Cardiac muscle cell (in vitro differentiated cells and primary cell): ENCODE measurements around the gene ITGB1BP1. TPM values are rescaled to one million over a fixed set of nuclear protein-coding genes. Genes with fewer than 3 reads are reported as not detected.
A peak's percentile ranks its signal among the peaks of the same experiment; 100 is the strongest.

ENCODE experiments used
- DNase-seq, 2 donors: peaks; one replicate each; pipeline versions ENCODE4 v3.0.0 to v3.0.0-alpha.2; 2010 to 2017; ENCODE audit warnings: low read depth in 1 of 2, low spot score in 1 of 2
- H3K27ac ChIP-seq: fragments of 200-600 bp; sonication (generic); 2 replicates; pipeline ENCODE4 v1.5.1; 2016
- H3K27me3 ChIP-seq: fragments of 200-600 bp; sonication (generic); 2 replicates; pipeline ENCODE4 v1.6.0; 2016; ENCODE audit warnings: control low read depth
- H3K36me3 ChIP-seq: fragments of 200-600 bp; sonication (generic); 2 replicates; pipeline ENCODE4 v1.5.1; 2016; ENCODE audit warnings: control low read depth
- H3K4me1 ChIP-seq: fragments of 200-600 bp; sonication (generic); 2 replicates; pipeline ENCODE4 v1.8.1; 2017; ENCODE audit warnings: low read depth, mild to moderate bottlenecking, mixed run types
- H3K4me3 ChIP-seq: fragments of 200-600 bp; sonication (generic); 2 replicates; pipeline ENCODE4 v1.5.1; 2016; ENCODE audit warnings: mild to moderate bottlenecking
- H3K9me3 ChIP-seq: fragments of 200-600 bp; sonication (generic); 2 replicates; pipeline ENCODE4 v1.5.1; 2017; ENCODE audit warnings: low read depth, mild to moderate bottlenecking, control low read depth
- polyA plus RNA-seq: library from polyadenylated mRNA; unstranded; fragments of >200 nt; fragmentation: Nextera tagmentation; extraction: Ambion mirVana; gene quantifications from 2 replicates; pipeline ENCODE4 v1.2.1, GENCODE V29; 2016
- total RNA-seq: library from RNA; depleted of rRNA; stranded (reverse); fragments of >200 nt; gene quantifications from 2 replicates; pipeline ENCODE4 v1.2.3, GENCODE V29; 2016
- TF ChIP-seq, protein P1 (sequence below): IDR thresholded peaks from 2 replicates; pipeline ENCODE4 v1.5.1; 2012; ENCODE audit warnings: low read depth, mild to moderate bottlenecking, low read length

The ITGB1BP1 gene, protein sequence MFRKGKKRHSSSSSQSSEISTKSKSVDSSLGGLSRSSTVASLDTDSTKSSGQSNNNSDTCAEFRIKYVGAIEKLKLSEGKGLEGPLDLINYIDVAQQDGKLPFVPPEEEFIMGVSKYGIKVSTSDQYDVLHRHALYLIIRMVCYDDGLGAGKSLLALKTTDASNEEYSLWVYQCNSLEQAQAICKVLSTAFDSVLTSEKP
- 30.9 and 35.5 TPM in 2 replicates for total RNA-seq
- polyA plus RNA-seq = 107 and 138 TPM in 2 replicates

DNA sequence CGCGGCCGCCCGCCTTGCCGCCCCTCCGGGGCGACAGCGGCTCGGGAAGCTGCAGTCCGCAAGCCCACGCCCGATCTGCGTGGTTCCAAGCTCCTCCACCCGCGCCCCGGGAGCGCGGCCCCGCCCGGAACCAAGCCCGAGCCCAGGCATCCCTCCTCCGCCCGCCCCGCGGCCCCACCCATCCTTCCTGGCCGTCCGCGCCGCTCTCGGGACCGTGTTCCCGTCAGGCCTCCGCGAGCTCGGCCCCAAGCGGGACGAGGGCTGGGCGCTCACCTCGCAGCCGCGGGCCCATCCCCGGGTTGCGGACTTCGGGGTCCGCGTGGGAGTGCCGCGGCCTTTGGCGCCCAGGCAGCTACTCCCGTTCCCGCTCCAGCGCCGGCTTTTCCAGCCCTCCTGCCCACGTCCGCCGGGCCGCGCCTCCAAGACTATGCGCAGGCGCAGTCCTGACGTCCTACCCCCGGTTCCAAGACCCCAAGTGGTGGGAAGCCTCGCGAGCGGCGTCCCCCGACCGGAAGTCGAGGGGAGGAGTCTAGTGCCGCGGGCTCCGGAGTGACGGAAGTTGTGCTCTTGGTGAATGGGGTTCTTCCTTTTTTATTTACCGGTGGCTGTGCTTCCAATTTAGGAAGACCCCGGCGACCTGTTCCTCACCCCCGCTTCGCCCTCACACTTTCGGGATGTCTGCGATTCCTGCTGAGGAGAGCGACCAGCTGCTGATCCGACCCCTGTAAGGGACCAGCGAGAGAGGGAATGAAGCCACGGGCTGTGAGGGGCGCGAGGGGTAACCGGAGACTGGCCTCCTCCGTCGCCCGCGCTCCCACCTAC is at the start of gene ITGB1BP1, which contains the start of gene CPSF3:
Gene ITGB1BP1 (minus strand): TSS at position 429 of the 822 bp plus-strand sequence. CDS start 4,831 bp downstream, outside the sequence.
Gene CPSF3 (plus strand): TSS at position 555 of the 822 bp plus-strand sequence. CDS start 120 bp downstream, at position 675.
- DNase-seq = peak; percentile 99
- H3K4me3 ChIP-seq = peak within 1 kb of the TSS; percentile 84
- H3K4me1 ChIP-seq = peaks cover 20% of the 10 kb centered on the region
- H3K36me3 ChIP-seq = no peaks in the 10 kb centered on the region
- peak within 1 kb of the TSS; percentile 90 for H3K27ac ChIP-seq
- H3K9me3 ChIP-seq = no peaks in the 10 kb centered on the region
- TF ChIP-seq, protein P1, sequence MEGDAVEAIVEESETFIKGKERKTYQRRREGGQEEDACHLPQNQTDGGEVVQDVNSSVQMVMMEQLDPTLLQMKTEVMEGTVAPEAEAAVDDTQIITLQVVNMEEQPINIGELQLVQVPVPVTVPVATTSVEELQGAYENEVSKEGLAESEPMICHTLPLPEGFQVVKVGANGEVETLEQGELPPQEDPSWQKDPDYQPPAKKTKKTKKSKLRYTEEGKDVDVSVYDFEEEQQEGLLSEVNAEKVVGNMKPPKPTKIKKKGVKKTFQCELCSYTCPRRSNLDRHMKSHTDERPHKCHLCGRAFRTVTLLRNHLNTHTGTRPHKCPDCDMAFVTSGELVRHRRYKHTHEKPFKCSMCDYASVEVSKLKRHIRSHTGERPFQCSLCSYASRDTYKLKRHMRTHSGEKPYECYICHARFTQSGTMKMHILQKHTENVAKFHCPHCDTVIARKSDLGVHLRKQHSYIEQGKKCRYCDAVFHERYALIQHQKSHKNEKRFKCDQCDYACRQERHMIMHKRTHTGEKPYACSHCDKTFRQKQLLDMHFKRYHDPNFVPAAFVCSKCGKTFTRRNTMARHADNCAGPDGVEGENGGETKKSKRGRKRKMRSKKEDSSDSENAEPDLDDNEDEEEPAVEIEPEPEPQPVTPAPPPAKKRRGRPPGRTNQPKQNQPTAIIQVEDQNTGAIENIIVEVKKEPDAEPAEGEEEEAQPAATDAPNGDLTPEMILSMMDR = no peak
- H3K27me3 ChIP-seq = no peaks in the 10 kb centered on the region

DNA sequence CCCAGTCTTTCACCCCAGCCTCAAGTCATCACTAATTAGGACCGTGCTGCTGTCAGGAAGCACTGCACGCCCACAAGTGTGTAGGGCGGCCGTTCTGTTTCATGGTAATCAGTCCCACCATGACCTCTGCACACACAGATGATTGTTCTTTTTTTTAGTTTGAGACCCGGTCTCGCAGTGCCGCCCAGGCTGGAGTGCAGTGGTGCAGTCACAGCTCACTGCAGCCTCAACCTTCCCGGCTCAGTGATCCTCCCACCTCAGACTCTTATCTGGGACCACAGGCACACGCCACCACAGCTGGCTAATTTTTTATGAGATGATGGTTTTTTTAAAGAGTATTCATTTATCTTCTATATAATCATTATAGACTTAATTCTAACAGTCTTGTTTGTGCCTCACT is 49.2 kb upstream of the ITGB1BP1 start:
- TF ChIP-seq, protein P1 = no peak
- DNase-seq = no peak
- Histone ChIP-seq H3K9me3 (no peaks in the 10 kb centered on the region), H3K4me1 (no peaks in the 10 kb centered on the region), H3K4me3 (no peak overlapping the region), H3K27me3 (no peaks in the 10 kb centered on the region), H3K36me3 (peaks cover 17% of the 10 kb centered on the region), H3K27ac (no peak overlapping the region)

DNA sequence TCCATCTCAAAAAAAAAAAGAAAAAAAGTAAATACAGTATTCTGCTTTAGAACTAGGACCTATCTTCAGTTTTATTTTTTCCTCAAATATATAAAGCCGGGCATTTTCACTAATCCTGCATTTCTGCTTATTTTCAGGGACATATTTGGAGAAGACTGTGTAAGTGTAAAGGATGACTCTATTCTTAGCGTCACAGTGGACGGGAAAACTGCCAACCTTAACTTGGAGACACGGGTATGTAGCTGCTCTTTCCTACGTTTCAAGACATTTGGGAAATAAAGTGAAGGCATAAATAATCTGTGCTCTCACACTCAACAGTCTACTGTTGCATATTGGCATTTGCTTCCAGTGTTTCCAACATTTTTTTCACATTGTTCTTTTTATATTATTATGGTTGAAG is 47.9 kb upstream of the ITGB1BP1 start:
- H3K4me3 ChIP-seq = no peak overlapping the region
- TF ChIP-seq, protein P1 = no peak
- no peaks in the 10 kb centered on the region for H3K9me3 ChIP-seq
- H3K27ac ChIP-seq = no peak overlapping the region
- DNase-seq = no peak
- peaks cover 17% of the 10 kb centered on the region for H3K36me3 ChIP-seq
- H3K4me1 ChIP-seq = no peaks in the 10 kb centered on the region
- H3K27me3 ChIP-seq = no peaks in the 10 kb centered on the region

DNA sequence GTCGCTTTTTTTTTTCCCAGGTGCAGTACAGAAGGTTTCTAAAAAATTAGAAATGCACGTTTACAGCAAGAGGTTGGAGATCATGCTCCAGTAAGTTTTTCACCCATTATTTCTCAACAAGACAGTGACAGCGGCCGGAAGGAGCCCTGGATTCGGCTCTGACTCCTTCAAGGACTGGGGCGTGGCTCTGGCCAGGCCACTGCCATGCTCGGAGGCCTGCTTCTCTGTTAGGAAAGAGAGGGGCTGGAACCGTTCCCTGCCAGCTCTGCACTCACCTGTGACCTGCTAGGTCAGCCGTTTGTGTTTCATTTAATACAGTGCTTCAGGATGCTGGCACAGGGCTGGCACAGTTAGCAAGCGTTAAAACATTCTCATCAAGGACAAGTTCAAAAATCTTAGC is 44.4 kb upstream of the ITGB1BP1 start:
- DNase-seq = no peak
- Histone ChIP-seq H3K4me1 (no peaks in the 10 kb centered on the region), H3K27me3 (no peaks in the 10 kb centered on the region), H3K4me3 (no peak overlapping the region), H3K9me3 (no peaks in the 10 kb centered on the region), H3K27ac (no peak overlapping the region), H3K36me3 (peaks cover 17% of the 10 kb centered on the region)
- TF ChIP-seq, protein P1 = no peak

- Histone ChIP-seq H3K27me3 (no peaks in the 10 kb centered on the region), H3K36me3 (peaks cover 11% of the 10 kb centered on the region), H3K4me1 (no peaks in the 10 kb centered on the region), H3K27ac (no peak overlapping the region), H3K4me3 (no peak overlapping the region), H3K9me3 (no peaks in the 10 kb centered on the region)
- TF ChIP-seq, protein P1 = no peak
- DNase-seq = no peak
Observed at GRCh38 chr2:9466147-9466683, 42.9 kb upstream of the ITGB1BP1 start.
